ENCODE data around the gene MGAT4D. TPM values are rescaled to one million over a fixed set of nuclear protein-coding genes. Genes with fewer than 3 reads are reported as not detected.
A peak's percentile ranks its signal among the peaks of the same experiment; 100 is the strongest.

MGAT4D gene
- total RNA-seq (under 1 TPM in 1 of 6 donors, not detected in 5; 0.43 TPM), polyA plus RNA-seq (not detected)

- FAIRE-seq (no peak), ATAC-seq (peak; percentile 41 to 65 (median 56)), DNase-seq (peak in 5 of 6 donors; percentile 9 to 68 (median 16))
- intact Hi-C loops (cut with DNase I): no loop called here
- Histone ChIP-seq H3K27ac (no peak within 1 kb of the TSS), H3K36me3 (no peaks in the 10 kb centered on the region), H3K27me3 (peaks cover 0 to 5% (median 0%) of the 10 kb centered on the region in 4 donors), H3K4me3 (peak within 1 kb of the TSS in 3 of 4 donors; percentile 5 to 43 (median 26)), H3K4me1 (no peaks in the 10 kb centered on the region), H3K9me3 (no peaks in the 10 kb centered on the region)
- WGBS, 2 donors: 10 to 12% methylated on average over 45 to 68 of the region's 68 CpGs
- TF ChIP-seq, protein P1, sequence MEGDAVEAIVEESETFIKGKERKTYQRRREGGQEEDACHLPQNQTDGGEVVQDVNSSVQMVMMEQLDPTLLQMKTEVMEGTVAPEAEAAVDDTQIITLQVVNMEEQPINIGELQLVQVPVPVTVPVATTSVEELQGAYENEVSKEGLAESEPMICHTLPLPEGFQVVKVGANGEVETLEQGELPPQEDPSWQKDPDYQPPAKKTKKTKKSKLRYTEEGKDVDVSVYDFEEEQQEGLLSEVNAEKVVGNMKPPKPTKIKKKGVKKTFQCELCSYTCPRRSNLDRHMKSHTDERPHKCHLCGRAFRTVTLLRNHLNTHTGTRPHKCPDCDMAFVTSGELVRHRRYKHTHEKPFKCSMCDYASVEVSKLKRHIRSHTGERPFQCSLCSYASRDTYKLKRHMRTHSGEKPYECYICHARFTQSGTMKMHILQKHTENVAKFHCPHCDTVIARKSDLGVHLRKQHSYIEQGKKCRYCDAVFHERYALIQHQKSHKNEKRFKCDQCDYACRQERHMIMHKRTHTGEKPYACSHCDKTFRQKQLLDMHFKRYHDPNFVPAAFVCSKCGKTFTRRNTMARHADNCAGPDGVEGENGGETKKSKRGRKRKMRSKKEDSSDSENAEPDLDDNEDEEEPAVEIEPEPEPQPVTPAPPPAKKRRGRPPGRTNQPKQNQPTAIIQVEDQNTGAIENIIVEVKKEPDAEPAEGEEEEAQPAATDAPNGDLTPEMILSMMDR (IDR thresholded peaks at IDR 0.05): no peak
Measured at GRCh38 chr4:140497747-140498636, at the start of gene MGAT4D. Gene MGAT4D, minus strand, starts transcription at chr4:140498293. Its CDS starts 71 bp downstream, at chr4:140498222.

- TF ChIP-seq, protein P1 (IDR thresholded peaks at IDR 0.05): no peak
- Histone ChIP-seq H3K27ac (no peak overlapping the region), H3K27me3 (no peaks in the 10 kb centered on the region), H3K36me3 (no peaks in the 10 kb centered on the region), H3K9me3 (no peaks in the 10 kb centered on the region), H3K4me3 (no peak overlapping the region), H3K4me1 (no peaks in the 10 kb centered on the region)
- intact Hi-C loops (cut with DNase I): no loop called here
- FAIRE-seq (no peak), ATAC-seq (no peak), DNase-seq (no peak)
- WGBS, 2 donors: 80 to 89% methylated on average over 4 of the region's 4 CpGs
Measured at GRCh38 chr4:140533951-140534480, 35.9 kb upstream of the MGAT4D start.

DNA sequence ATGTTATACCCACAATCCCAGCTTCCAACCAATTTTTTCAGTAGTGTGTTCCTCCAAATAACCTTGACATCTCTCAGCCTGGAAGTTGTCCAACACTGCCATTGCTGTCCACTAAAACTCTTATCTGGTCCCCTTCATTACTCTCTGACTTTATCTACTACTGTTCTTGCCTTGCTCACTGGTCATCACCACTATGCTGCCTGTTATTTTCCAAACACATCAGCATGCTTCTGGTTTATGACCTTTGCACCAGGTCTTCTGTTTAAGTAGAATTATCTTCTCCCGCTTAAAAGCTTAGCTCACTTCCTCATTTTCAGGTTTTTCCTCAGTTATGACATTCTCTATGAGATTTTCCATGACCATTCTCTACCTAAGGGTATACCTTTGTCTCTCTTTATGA is 31.3 kb upstream of the MGAT4D start:
- DNase-seq (no peak), FAIRE-seq (no peak), ATAC-seq (no peak)
- H3K4me3 ChIP-seq: no peak overlapping the region
- H3K4me1 ChIP-seq: peaks cover 0 to 9% (median 0%) of the 10 kb centered on the region in 3 donors
- H3K9me3 ChIP-seq: no peaks in the 10 kb centered on the region
- intact Hi-C loops (cut with DNase I): no loop called here
- TF ChIP-seq, protein P1 (IDR thresholded peaks at IDR 0.05): no peak
- no peaks in the 10 kb centered on the region for H3K36me3 ChIP-seq
- no peak overlapping the region for H3K27ac ChIP-seq
- 78 to 82% methylated on average over 1 of the region's 1 CpG for WGBS, 2 donors
- no peaks in the 10 kb centered on the region for H3K27me3 ChIP-seq

GRCh38 chr4:140523857-140524742 is 26.0 kb upstream of the MGAT4D start, which contains the start of gene ELMOD2:
Gene ELMOD2, plus strand, starts transcription at chr4:140524168. Its CDS starts 1,261 bp downstream, at chr4:140525429.
- FAIRE-seq: peak; percentile 93
- peak within 1 kb of the TSS; percentile 46 to 77 (median 58) for H3K27ac ChIP-seq
- WGBS, 2 donors: 0% methylated on average over 72 to 77 of the region's 77 CpGs
- H3K27me3 ChIP-seq: no peaks in the 10 kb centered on the region
- peak; percentile 100 for ATAC-seq
- H3K4me3 ChIP-seq: peak within 1 kb of the TSS; percentile 65 to 92 (median 84)
- H3K4me1 ChIP-seq: peaks cover 0 to 13% (median 4%) of the 10 kb centered on the region in 3 donors
- DNase-seq: peak; percentile 97 to 100 (median 98)
- intact Hi-C loops (cut with DNase I): no loop called here
- no peaks in the 10 kb centered on the region for H3K36me3 ChIP-seq
- H3K9me3 ChIP-seq: no peaks in the 10 kb centered on the region
- TF ChIP-seq, protein P1 (IDR thresholded peaks at IDR 0.05): peak; percentile 69 to 88 (median 78)

Data from pancreas (tissue), 10 donors.